Mesodermal cell (in vitro differentiated cells): Measurements from ENCODE around the gene ZNRF1. TPM values are rescaled to one million over a fixed set of nuclear protein-coding genes. Genes with fewer than 3 reads are reported as not detected.

ENCODE experiments used
- H3K27ac ChIP-seq: 2 replicates; pipeline ENCODE4 v1.7.0; 2013; ENCODE audit warnings: mild to moderate bottlenecking, low read depth, low read length, moderate library complexity; ENCODE audit not compliant: severe bottlenecking
- H3K36me3 ChIP-seq: 2 replicates; pipeline ENCODE4 v1.7.1; 2013; ENCODE audit warnings: mild to moderate bottlenecking, low read length, moderate library complexity; ENCODE audit not compliant: control insufficient read depth, insufficient read depth
- H3K4me1 ChIP-seq: one replicate; pipeline ENCODE4 v1.7.1; 2013; ENCODE audit warnings: mild to moderate bottlenecking, low read length; ENCODE audit not compliant: insufficient read depth, control insufficient read depth, poor library complexity, severe bottlenecking
- H3K4me3 ChIP-seq: 2 replicates; pipeline ENCODE4 v1.7.0; 2013; ENCODE audit warnings: low read length, control low read depth, mild to moderate bottlenecking; ENCODE audit not compliant: insufficient read depth, poor library complexity, severe bottlenecking; ENCODE audit errors: extremely low read depth
- H3K9me3 ChIP-seq: 2 replicates; pipeline ENCODE4 v1.7.1; 2013; ENCODE audit warnings: mild to moderate bottlenecking, low read length, moderate library complexity; ENCODE audit not compliant: control insufficient read depth
- WGBS, 2 experiments: methylation state at CpG; one replicate each; pipeline ENCODE4 v1.1.5; 2013; ENCODE audit warnings: missing lambda C conversion rate in 2 of 2; ENCODE audit not compliant: insufficient coverage in 2 of 2; 5-methylcytosine and 5-hydroxymethylcytosine counted together
- polyA plus RNA-seq, 2 experiments: library from polyadenylated mRNA; stranded (reverse); fragments of 50-300 nt; gene quantifications; one replicate each; pipeline ENCODE4 v1.2.3, GENCODE V29; 2013

The ZNRF1 gene
- polyA plus RNA-seq (2013, experiment 1 of 2): 41.7 TPM
- polyA plus RNA-seq (2013, experiment 2 of 2): 30.4 TPM

DNA sequence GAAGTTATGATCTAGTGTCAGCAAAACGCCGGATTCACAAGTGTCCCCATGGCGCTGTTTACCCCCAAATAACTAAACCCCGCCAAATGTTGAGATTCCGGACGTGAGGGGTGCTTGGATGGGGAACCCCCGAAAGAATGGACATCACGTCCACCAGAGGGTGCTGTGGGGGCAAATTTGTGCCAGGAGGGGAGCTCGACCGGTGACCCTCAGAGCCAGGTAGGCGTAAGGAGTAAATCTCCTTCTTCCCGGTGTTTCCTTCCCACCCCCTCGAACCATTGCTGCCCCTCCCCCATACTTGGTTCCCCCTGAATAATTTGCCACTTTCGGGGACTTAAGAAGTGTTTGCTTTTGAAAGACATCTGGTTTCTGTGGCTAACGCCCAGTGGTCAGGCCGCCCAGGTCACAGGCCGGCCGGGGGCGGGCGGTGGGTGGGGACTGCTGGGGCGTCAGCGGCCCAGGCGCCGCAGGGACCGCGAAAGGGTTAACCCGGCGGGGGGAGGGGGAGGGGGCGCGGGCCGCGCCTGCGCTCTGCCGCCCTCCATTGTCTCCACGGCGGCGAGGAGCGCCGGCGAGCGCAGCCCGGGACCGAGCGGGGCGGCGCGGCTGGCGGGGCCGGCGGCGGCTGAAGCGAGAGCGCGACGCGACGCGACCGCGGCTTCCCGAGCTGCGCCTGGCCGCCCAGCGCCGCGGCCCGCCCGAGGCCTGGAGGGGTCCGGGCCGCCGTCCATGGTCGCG lies at the start of gene ZNRF1:
Gene ZNRF1 (plus strand): TSS at position 544 of the 738 bp plus-strand sequence. CDS start 648 bp downstream, outside the sequence.
- 0 to 3% methylated on average over 26 to 47 of the region's 73 CpGs for whole genome bisulfite sequencing, 2 experiments
- H3K4me1 ChIP-seq: peaks cover 28% of the 10 kb centered on the region
- no peaks in the 10 kb centered on the region for H3K36me3 ChIP-seq

GRCh38 chr16:74949309-74949708 lies 49.5 kb upstream of the ZNRF1 start:
- 60 to 67% methylated on average over 3 of the region's 3 CpGs for WGBS, 2 experiments
- Histone ChIP-seq H3K9me3 (no peaks in the 10 kb centered on the region), H3K36me3 (peaks cover 76% of the 10 kb centered on the region), H3K4me3 (no peak overlapping the region), H3K27ac (no peak overlapping the region), H3K4me1 (no peaks in the 10 kb centered on the region)

More for the DNA sequence above, at the start of gene ZNRF1:
- Histone ChIP-seq H3K9me3 (no peaks in the 10 kb centered on the region), H3K27ac (peak within 1 kb of the TSS; percentile 66), H3K4me3 (peak within 1 kb of the TSS; percentile 81)

- H3K9me3 ChIP-seq: no peaks in the 10 kb centered on the region
- H3K36me3 ChIP-seq: peaks cover 85% of the 10 kb centered on the region
- WGBS, 2 experiments: 92 to 96% methylated on average over 7 of the region's 7 CpGs
- no peak overlapping the region for H3K27ac ChIP-seq
- no peak overlapping the region for H3K4me3 ChIP-seq
- H3K4me1 ChIP-seq: no peaks in the 10 kb centered on the region
Measured at GRCh38 chr16:74950511-74950910, 48.3 kb upstream of the ZNRF1 start.

DNA sequence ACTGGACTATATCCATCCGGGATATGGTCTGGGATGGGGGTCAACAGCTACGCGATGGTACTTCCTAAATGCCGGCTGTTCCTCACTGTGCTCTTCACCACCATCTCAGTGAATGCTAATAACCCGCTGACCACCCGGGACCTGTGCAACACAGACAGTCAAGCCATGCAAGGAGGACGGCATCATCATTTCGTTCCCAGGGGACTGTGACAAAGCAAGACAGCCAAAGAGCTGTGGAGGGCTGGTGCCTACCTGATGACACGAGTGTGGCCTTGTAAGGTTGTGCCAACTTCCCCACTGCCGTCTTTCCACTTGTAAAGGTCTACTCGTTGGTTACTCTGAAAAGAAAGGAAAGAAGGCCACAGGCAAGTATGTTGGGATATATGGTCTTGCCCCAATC lies 47.6 kb upstream of the ZNRF1 start:
- WGBS, 2 experiments: 92 to 100% methylated on average over 4 to 10 of the region's 11 CpGs
- H3K9me3 ChIP-seq: no peaks in the 10 kb centered on the region
- no peaks in the 10 kb centered on the region for H3K4me1 ChIP-seq
- peaks cover 88% of the 10 kb centered on the region for H3K36me3 ChIP-seq
- no peak overlapping the region for H3K4me3 ChIP-seq
- H3K27ac ChIP-seq: no peak overlapping the region

DNA sequence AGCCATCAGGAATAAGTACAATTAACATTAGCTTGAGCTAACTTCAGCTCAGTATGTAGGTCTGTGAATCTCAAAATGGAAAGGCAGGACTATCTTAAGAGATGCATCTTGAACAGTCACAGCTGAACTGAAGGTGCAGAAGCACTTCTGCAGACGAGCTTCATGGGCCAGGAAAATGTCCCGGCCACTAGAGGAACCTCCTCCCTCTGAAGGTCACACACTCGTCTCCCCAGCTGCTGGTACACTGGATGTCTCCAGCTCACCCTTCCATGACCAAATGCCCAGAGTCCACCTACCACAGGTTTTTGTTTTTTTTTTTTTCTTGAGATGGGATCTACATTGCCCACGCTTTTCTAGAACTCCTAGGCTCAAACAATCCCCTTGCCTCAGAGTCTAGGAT lies 47.1 kb upstream of the ZNRF1 start:
- Histone ChIP-seq H3K4me1 (no peaks in the 10 kb centered on the region), H3K4me3 (no peak overlapping the region), H3K36me3 (peaks cover 87% of the 10 kb centered on the region), H3K9me3 (no peaks in the 10 kb centered on the region), H3K27ac (no peak overlapping the region)
- 80 to 89% methylated on average over 3 of the region's 4 CpGs for WGBS, 2 experiments

DNA sequence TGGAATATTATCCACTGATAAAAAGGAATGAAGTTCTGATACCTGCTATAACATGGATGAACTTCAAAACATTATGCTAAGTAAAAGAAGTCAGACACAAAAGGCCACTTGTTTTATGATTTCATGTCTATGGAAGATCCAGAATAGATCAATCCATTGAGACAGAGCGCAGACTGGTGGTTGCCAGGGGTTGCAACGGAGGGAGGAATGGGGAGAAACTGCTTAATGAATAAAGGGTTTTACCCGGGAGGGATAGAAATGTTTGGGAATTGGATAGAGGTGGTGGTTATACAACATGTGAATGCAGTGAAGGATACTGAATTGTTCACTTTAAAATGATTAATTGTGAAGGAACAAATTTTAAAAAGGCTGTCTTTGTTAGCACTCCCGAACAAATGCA lies 44.1 kb upstream of the ZNRF1 start:
- H3K36me3 ChIP-seq: peaks cover 84% of the 10 kb centered on the region
- 93 to 96% methylated on average over 4 of the region's 4 CpGs for WGBS, 2 experiments
- H3K4me1 ChIP-seq: no peaks in the 10 kb centered on the region
- H3K4me3 ChIP-seq: no peak overlapping the region
- no peaks in the 10 kb centered on the region for H3K9me3 ChIP-seq
- no peak overlapping the region for H3K27ac ChIP-seq

DNA sequence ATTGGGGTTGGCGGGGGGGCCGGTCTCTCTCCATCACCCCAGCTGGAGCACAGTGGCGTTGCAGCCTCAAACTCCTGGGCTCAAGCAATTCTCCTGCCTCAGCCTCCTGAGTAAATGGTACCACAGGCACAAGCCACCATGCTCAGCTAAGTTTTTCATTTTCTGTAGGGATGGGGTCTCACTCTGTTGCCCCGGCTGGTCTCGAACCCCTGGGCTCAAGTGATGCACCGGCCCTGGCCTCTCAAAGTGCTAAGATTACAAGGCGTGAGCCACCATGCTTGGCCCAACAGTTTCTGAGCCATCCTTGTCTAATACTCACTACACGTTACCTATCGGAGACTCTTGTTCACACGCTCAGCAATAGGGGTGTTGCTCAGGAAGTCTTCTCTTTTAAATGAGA lies 25.5 kb upstream of the ZNRF1 start:
- no peak overlapping the region for H3K27ac ChIP-seq
- H3K36me3 ChIP-seq: peaks cover 34% of the 10 kb centered on the region

GRCh38 chr16:74975591-74975990 lies 23.2 kb upstream of the ZNRF1 start:
- no peaks in the 10 kb centered on the region for H3K4me1 ChIP-seq
- H3K27ac ChIP-seq: no peak overlapping the region
- peaks cover 40% of the 10 kb centered on the region for H3K36me3 ChIP-seq
- 75% methylated on average over 2 of the region's 5 CpGs; no CpG with 5 or more reads in 1 of the 2 experiments for WGBS, 2 experiments
- no peak overlapping the region for H3K4me3 ChIP-seq
- no peaks in the 10 kb centered on the region for H3K9me3 ChIP-seq

More for the DNA sequence above, 25.5 kb upstream of the ZNRF1 start:
- Histone ChIP-seq H3K4me3 (no peak overlapping the region), H3K4me1 (no peaks in the 10 kb centered on the region), H3K9me3 (no peaks in the 10 kb centered on the region)
- WGBS, 2 experiments: 96 to 99% methylated on average over 7 to 9 of the region's 10 CpGs

- WGBS, 2 experiments: no CpG with 5 or more reads among the region's 1 CpG
- Histone ChIP-seq H3K36me3 (peaks cover 16% of the 10 kb centered on the region), H3K4me3 (no peak overlapping the region)
Measured at GRCh38 chr16:74982256-74982655, 16.6 kb upstream of the ZNRF1 start.

GRCh38 chr16:74984194-74984528 lies 14.7 kb upstream of the ZNRF1 start:
- H3K9me3 ChIP-seq: no peaks in the 10 kb centered on the region
- WGBS, 2 experiments: 38 to 43% methylated on average over 10 of the region's 13 CpGs
- no peaks in the 10 kb centered on the region for H3K4me1 ChIP-seq
- peak overlapping the region; percentile 98 for H3K4me3 ChIP-seq
- H3K36me3 ChIP-seq: peaks cover 13% of the 10 kb centered on the region
- no peak overlapping the region for H3K27ac ChIP-seq

More at GRCh38 chr16:74982256-74982655, 16.6 kb upstream of the ZNRF1 start:
- H3K27ac ChIP-seq: no peak overlapping the region
- H3K4me1 ChIP-seq: no peaks in the 10 kb centered on the region
- no peaks in the 10 kb centered on the region for H3K9me3 ChIP-seq
